ENCODE data around the gene DTWD2. TPM values are rescaled to one million over a fixed set of nuclear protein-coding genes. Genes with fewer than 3 reads are reported as not detected.

The DTWD2 gene
- polyA plus RNA-seq, 1 donor = 11.0 TPM

Other genes starting within 250 kb of the DTWD2 start
- gene DMXL1, start 82.5 kb upstream of the DTWD2 start, polyA plus RNA-seq (ENCODE audit: insufficient read length) = 20.1 TPM